Measurements from ENCODE around the gene LTBR.

DNA sequence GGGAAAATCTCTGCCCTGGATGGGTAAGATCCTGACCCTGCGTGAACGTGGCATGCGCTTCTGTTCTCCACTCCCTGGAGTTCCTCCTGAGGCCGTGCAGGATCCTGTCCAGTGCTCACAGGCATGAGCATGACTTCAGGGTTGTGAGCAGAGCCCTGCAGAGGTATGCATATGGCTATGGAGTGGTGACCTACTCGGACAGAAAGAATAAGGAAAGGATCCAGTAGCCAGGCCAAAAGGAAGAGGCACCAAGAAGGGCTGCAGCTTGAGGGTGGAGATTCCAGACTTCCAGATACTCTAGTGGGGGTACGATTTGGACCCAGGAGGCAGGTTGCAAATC, 40.0 kb downstream of the LTBR start:
- TF ChIP-seq POLR2A (IDR thresholded peaks at IDR 0.05) (no peak), POLR2AphosphoS5 (IDR thresholded peaks at IDR 0.05) (no peak)
- TF ChIP-seq, protein P1, sequence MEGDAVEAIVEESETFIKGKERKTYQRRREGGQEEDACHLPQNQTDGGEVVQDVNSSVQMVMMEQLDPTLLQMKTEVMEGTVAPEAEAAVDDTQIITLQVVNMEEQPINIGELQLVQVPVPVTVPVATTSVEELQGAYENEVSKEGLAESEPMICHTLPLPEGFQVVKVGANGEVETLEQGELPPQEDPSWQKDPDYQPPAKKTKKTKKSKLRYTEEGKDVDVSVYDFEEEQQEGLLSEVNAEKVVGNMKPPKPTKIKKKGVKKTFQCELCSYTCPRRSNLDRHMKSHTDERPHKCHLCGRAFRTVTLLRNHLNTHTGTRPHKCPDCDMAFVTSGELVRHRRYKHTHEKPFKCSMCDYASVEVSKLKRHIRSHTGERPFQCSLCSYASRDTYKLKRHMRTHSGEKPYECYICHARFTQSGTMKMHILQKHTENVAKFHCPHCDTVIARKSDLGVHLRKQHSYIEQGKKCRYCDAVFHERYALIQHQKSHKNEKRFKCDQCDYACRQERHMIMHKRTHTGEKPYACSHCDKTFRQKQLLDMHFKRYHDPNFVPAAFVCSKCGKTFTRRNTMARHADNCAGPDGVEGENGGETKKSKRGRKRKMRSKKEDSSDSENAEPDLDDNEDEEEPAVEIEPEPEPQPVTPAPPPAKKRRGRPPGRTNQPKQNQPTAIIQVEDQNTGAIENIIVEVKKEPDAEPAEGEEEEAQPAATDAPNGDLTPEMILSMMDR (IDR thresholded peaks at IDR 0.05), result no peak

All from prostate gland (tissue), 2 donors.